NCI-H526 treated with DMSO at 0.1 percent for 48 hours (cell line): ENCODE results near the gene C2CD2L.
"Not testable (repeated sequence)": the region's sequence is repeated elsewhere in the genome, so short reads cannot be mapped to it uniquely, and the experiment has no call there.

Experiments used
- DNase-seq: peaks from one replicate; lab custom pipeline; 2025; lab: John Stamatoyannopoulos, UW

Gene C2CD2L

GRCh38 chr11:119093942-119094815 is 13.0 kb upstream of the C2CD2L start:
- peak; percentile 44 for DNase-seq

GRCh38 chr11:119094816-119095065 is 12.4 kb upstream of the C2CD2L start:
- no peak for DNase-seq

- DNase-seq = peak; percentile 100
These were observed 11.9 kb upstream of the C2CD2L start for GRCh38 chr11:119095066-119095880.

GRCh38 chr11:119099711-119100110 is 7.4 kb upstream of the C2CD2L start:
- DNase-seq = no peak

GRCh38 chr11:119100246-119100970 is 6.7 kb upstream of the C2CD2L start:
- peak; percentile 87 for DNase-seq

GRCh38 chr11:119100994-119101758 is 6.0 kb upstream of the C2CD2L start:
- peak; percentile 57 for DNase-seq

GRCh38 chr11:119101759-119102423 is 5.3 kb upstream of the C2CD2L start, which contains the start of gene DPAGT1:
DPAGT1 (minus strand) TSS chr11:119101853; CDS start chr11:119101655, 198 bp downstream.
- peak; percentile 100 for DNase-seq

- not testable (repeated sequence) for DNase-seq
These were observed 3.9 kb upstream of the C2CD2L start for GRCh38 chr11:119103161-119103664.

GRCh38 chr11:119103793-119104192 is 3.4 kb upstream of the C2CD2L start:
- no peak for DNase-seq

- no peak for DNase-seq
These were observed 498 bp downstream of the C2CD2L start for GRCh38 chr11:119107538-119108145.

GRCh38 chr11:119108146-119108856 is 1.2 kb downstream of the C2CD2L start:
- peak; percentile 95 for DNase-seq

GRCh38 chr11:119108857-119109221 is 1.7 kb downstream of the C2CD2L start:
- DNase-seq = no peak

- no peak for DNase-seq
These were observed 2.7 kb downstream of the C2CD2L start for GRCh38 chr11:119109843-119110242.

- DNase-seq = no peak
These were observed 3.3 kb downstream of the C2CD2L start for GRCh38 chr11:119110439-119110838.

- no peak for DNase-seq
These were observed 4.3 kb downstream of the C2CD2L start for GRCh38 chr11:119111361-119111925.

- DNase-seq = no peak
These were observed 5.3 kb downstream of the C2CD2L start for GRCh38 chr11:119112314-119113020.

- no peak for DNase-seq
These were observed 6.6 kb downstream of the C2CD2L start for GRCh38 chr11:119113716-119114115.

GRCh38 chr11:119114351-119114750 is 7.2 kb downstream of the C2CD2L start:
- no peak for DNase-seq
